Right lobe of liver (tissue), 4 donors: ENCODE measurements around the gene PRM2.

Source experiments
- CTCF ChIP-seq, 4 donors: fragments of 200-600 bp in 3 of 4; fragments of 450-650 bp in 1 of 4; IDR thresholded peaks; one replicate each; pipeline versions ENCODE4 v1.5.1 to v1.8.0; 2016 to 2022; ENCODE audit warnings: antibody characterized with exemption in 4 of 4, mild to moderate bottlenecking in 2 of 4
- POLR2A ChIP-seq: fragments of 450-650 bp; IDR thresholded peaks from one replicate; pipeline ENCODE4 v1.6.1; 2017; ENCODE audit warnings: antibody characterized with exemption, mild to moderate bottlenecking
- donor health status: DM: no; HTN: no; CAD: no.
- donor health status: DM: no; HTN: no; CAD: no.
- donor health status: DM: no; HTN: yes; CAD: no.

DNA sequence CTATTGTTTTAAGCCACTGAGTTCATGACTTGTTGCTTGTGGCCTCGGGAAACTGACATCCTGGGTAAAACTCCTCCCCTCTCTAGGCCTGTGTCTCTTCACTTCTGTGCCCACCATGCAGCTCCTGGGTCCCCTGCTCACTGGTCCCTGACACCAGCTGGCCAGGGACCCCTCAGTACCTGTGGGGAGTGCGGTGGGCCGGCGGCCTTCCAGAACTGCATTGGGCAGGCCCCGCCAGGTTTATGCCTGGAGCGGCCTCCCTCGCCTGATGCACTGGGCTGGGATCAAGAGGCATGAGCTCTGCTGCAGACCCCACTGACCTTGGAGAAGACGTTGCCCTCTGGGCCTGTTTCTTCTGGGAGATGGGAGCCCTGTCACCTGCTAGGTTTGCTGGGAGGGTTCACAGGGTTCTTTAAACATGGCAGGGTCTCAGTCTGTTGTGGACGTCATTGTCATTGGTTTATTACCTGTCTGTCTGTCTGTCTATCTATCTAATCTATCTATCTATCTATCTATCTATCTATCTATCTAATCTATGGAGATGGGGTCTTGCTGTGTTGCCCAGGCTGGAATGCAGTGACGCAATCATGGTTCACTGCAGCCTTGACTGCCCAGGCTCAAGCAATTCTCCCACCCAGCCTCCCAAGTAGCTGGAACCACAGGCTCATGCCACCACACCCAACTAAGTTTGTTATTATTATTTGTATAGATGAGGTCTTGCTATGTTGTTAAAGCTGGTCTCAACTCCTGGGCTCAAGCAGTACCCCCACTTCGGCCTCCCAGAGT lies 47.5 kb upstream of the PRM2 start:
- TF ChIP-seq POLR2A: no peak
- no peak for TF ChIP-seq CTCF (IDR thresholded peaks at IDR 0.05)
